Small intestine (tissue), 7 donors: ENCODE data around the gene PTX3. TPM values are rescaled to one million over a fixed set of nuclear protein-coding genes. Genes with fewer than 3 reads are reported as not detected.

Experiments
- DNase-seq, 2 donors: peaks; one replicate each; pipeline versions ENCODE4 v3.0.0 to v3.0.0-alpha.2; 2013
- FAIRE-seq: peaks from 2 replicates; lab custom pipeline; 2012; peaks lifted over from hg19 to GRCh38; lab: Jason Lieb, UNC
- H3K27ac ChIP-seq, 3 donors: one replicate each; pipeline ENCODE4 v1.5.1; 2013; ENCODE audit warnings: low read length in 2 of 3, mild to moderate bottlenecking in 2 of 3, control low read depth in 1 of 3, inconsistent platforms in 1 of 3, low read depth in 1 of 3, moderate library complexity in 1 of 3
- H3K27me3 ChIP-seq, 3 donors: one replicate each; pipeline ENCODE4 v1.6.1; 2013; ENCODE audit warnings: low read length in 3 of 3, inconsistent platforms in 1 of 3; ENCODE audit not compliant: control insufficient read depth in 3 of 3, insufficient read depth in 3 of 3
- H3K36me3 ChIP-seq, 3 donors: one replicate each; pipeline ENCODE4 v1.6.1; 2013; ENCODE audit warnings: low read length in 3 of 3, inconsistent platforms in 1 of 3, low read depth in 1 of 3, mild to moderate bottlenecking in 1 of 3, moderate library complexity in 1 of 3; ENCODE audit not compliant: control insufficient read depth in 3 of 3, insufficient read depth in 2 of 3
- H3K4me1 ChIP-seq, 3 donors: one replicate each; pipeline ENCODE4 v1.6.1; 2013; ENCODE audit warnings: low read length in 2 of 3, inconsistent platforms in 1 of 3, low read depth in 1 of 3, mild to moderate bottlenecking in 1 of 3, moderate library complexity in 1 of 3; ENCODE audit not compliant: control insufficient read depth in 3 of 3, insufficient read depth in 2 of 3
- H3K4me3 ChIP-seq, 3 donors: one replicate each; pipeline ENCODE4 v1.5.1; 2013; ENCODE audit warnings: low read length in 3 of 3, control low read depth in 1 of 3, inconsistent platforms in 1 of 3, low read depth in 1 of 3, mild to moderate bottlenecking in 1 of 3, moderate library complexity in 1 of 3
- H3K9me3 ChIP-seq, 2 donors: one replicate each; pipeline ENCODE4 v1.6.1; 2013; ENCODE audit warnings: low read depth in 1 of 2, low read length in 1 of 2; ENCODE audit not compliant: control insufficient read depth in 2 of 2, insufficient read depth in 1 of 2
- WGBS, 3 donors: extraction: QIAGEN DNeasy Blood & Tissue Kit; methylation state at CpG; one replicate each; pipeline ENCODE4 v1.1.7; 2013; 5-methylcytosine and 5-hydroxymethylcytosine counted together
- polyA plus RNA-seq, 4 donors: library from polyadenylated mRNA; stranded (reverse) in 3 of 4; unstranded in 1 of 4; fragments of 200-250 nt in 3 of 4; fragments of 120-200 nt in 1 of 4; gene quantifications; one replicate each; pipeline versions ENCODE4 v1.2.1 to v1.2.3, GENCODE V29; 2013
- donor health status: healthy with polysubstance abuse.
- donor health status: control.
- donor health status: control.
- donor health status: Bipolar disorder and iron deficiency.
- donor health status: healthy.

Gene PTX3
- polyA plus RNA-seq, 4 donors = 1.1 to 11.8 (median 2.7) TPM

DNA sequence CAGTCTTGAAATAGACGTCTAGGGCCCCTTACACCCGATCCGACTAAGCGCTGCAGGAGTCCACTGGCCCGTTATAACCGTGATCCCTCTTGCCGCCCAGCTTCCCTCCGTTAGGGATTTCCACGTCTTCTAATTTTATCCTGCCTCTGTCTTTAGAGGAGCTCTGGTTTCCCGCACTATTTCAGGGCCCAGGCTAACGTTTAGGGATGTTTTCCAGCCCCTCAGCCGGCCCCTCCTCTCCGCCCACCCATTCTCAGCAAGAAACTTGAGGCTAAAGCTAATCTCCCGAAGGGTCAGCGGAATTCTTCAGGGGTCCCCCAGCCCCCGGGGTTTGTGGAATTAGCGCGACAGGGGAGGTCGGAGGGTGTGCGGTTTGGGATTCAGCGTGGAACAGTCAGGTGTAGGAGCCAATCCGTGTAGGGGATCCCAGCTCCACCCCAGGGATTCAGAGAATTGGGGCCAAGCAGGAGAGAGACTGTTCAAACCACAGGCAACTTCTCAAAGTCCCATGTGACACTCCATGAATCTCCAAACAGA is 1.6 kb downstream of the PTX3 start:
- FAIRE-seq (no peak), DNase-seq (peak in 1 of 2 donors; percentile 2)
- peaks cover 0 to 28% (median 8%) of the 10 kb centered on the region in 3 donors for H3K27me3 ChIP-seq
- peaks cover 0 to 8% (median 0%) of the 10 kb centered on the region in 3 donors for H3K4me1 ChIP-seq
- H3K9me3 ChIP-seq = no peaks in the 10 kb centered on the region
- peak overlapping the region in 1 of 3 donors; percentile 42 for H3K27ac ChIP-seq
- no peaks in the 10 kb centered on the region for H3K36me3 ChIP-seq
- WGBS, 3 donors = 5 to 12% (median 7%) methylated on average over 22 of the region's 22 CpGs
- peak overlapping the region in 1 of 3 donors; percentile 58 for H3K4me3 ChIP-seq

GRCh38 chr3:157441102-157441624 is 4.5 kb downstream of the PTX3 start:
- 56 to 69% (median 62%) methylated on average over 2 of the region's 2 CpGs for WGBS, 3 donors
- DNase-seq = no peak
- H3K27me3 ChIP-seq = peaks cover 0 to 24% (median 8%) of the 10 kb centered on the region in 3 donors
- peaks cover 0 to 8% (median 0%) of the 10 kb centered on the region in 3 donors for H3K4me1 ChIP-seq
- H3K27ac ChIP-seq = no peak overlapping the region
- no peak for FAIRE-seq
- no peak overlapping the region for H3K4me3 ChIP-seq
- no peaks in the 10 kb centered on the region for H3K36me3 ChIP-seq
- no peaks in the 10 kb centered on the region for H3K9me3 ChIP-seq

DNA sequence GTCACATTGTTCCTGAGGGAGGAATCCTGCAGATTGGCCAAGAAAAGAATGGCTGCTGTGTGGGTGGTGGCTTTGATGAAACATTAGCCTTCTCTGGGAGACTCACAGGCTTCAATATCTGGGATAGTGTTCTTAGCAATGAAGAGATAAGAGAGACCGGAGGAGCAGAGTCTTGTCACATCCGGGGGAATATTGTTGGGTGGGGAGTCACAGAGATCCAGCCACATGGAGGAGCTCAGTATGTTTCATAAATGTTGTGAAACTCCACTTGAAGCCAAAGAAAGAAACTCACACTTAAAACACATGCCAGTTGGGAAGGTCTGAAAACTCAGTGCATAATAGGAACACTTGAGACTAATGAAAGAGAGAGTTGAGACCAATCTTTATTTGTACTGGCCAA is 6.1 kb downstream of the PTX3 start:
- Histone ChIP-seq H3K4me1 (peaks cover 0 to 8% (median 0%) of the 10 kb centered on the region in 3 donors), H3K9me3 (no peaks in the 10 kb centered on the region), H3K27ac (no peak overlapping the region), H3K4me3 (no peak overlapping the region), H3K27me3 (peaks cover 0 to 15% (median 4%) of the 10 kb centered on the region in 3 donors), H3K36me3 (no peaks in the 10 kb centered on the region)
- FAIRE-seq (no peak), DNase-seq (no peak)
- 31 to 56% (median 50%) methylated on average over 2 of the region's 2 CpGs for WGBS, 3 donors

DNA sequence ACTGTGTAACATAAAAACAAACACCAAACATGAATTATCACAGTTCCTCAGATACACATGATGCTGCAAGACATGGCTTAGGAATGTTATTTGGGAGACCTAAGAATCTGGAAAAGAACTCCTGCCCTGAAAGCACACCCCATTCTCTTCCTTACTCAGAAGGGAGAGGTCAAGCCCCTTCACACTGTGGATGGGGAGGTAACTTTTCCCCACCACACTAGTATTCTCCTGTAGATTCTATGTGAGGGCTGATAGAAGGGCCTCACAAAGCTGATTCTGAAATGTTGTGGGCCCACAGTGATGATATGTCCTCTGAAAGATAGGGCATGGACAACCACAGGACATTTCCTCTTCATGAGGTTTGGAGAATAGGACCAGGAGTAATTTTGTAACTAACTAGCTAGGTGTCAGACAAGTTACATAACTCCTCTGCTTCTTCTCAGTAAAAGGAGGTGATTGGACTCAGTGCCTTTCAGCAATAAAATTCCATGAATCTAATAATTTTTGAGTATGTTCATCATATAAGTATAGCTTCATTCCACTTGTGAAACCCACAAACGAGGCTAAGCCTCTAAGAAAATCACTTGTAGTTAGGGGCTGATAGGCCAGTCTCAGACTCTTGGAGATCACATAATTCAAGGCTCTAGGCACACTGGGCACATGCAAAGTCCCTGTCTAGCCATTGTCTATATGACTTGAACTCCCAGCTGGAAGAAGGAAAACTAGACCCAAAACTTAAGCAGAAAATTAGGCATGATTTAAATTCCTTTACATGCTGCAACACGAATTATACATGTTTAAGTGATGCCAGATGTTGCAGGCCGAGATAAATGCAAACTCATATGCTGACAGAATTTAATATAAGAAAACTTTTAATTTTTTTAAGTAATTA is 7.5 kb downstream of the PTX3 start:
- 61 to 71% (median 62%) methylated on average over 3 of the region's 3 CpGs for WGBS, 3 donors
- no peak for DNase-seq

GRCh38 chr3:157444797-157445184 is 8.1 kb downstream of the PTX3 start:
- 76 to 91% (median 84%) methylated on average over 1 of the region's 1 CpG for WGBS, 3 donors
- H3K4me1 ChIP-seq = no peaks in the 10 kb centered on the region
- FAIRE-seq = no peak

More for the DNA sequence above, 7.5 kb downstream of the PTX3 start:
- Histone ChIP-seq H3K27me3 (peaks cover 0 to 6% (median 0%) of the 10 kb centered on the region in 3 donors), H3K4me1 (no peaks in the 10 kb centered on the region), H3K36me3 (no peaks in the 10 kb centered on the region), H3K27ac (no peak overlapping the region), H3K9me3 (no peaks in the 10 kb centered on the region), H3K4me3 (no peak overlapping the region)
- FAIRE-seq = no peak

GRCh38 chr3:157445857-157446256 is 9.2 kb downstream of the PTX3 start:
- no peaks in the 10 kb centered on the region for H3K36me3 ChIP-seq
- no peak for DNase-seq
- H3K9me3 ChIP-seq = no peaks in the 10 kb centered on the region
- H3K27ac ChIP-seq = no peak overlapping the region
- H3K4me1 ChIP-seq = no peaks in the 10 kb centered on the region
- FAIRE-seq = no peak
- 91 to 94% (median 94%) methylated on average over 1 of the region's 1 CpG for WGBS, 3 donors
- H3K4me3 ChIP-seq = no peak overlapping the region
- peaks cover 0 to 4% (median 0%) of the 10 kb centered on the region in 3 donors for H3K27me3 ChIP-seq

More at GRCh38 chr3:157444797-157445184, 8.1 kb downstream of the PTX3 start:
- Histone ChIP-seq H3K36me3 (no peaks in the 10 kb centered on the region), H3K4me3 (no peak overlapping the region), H3K9me3 (no peaks in the 10 kb centered on the region), H3K27ac (no peak overlapping the region), H3K27me3 (peaks cover 0 to 6% (median 0%) of the 10 kb centered on the region in 3 donors)
- DNase-seq = no peak

DNA sequence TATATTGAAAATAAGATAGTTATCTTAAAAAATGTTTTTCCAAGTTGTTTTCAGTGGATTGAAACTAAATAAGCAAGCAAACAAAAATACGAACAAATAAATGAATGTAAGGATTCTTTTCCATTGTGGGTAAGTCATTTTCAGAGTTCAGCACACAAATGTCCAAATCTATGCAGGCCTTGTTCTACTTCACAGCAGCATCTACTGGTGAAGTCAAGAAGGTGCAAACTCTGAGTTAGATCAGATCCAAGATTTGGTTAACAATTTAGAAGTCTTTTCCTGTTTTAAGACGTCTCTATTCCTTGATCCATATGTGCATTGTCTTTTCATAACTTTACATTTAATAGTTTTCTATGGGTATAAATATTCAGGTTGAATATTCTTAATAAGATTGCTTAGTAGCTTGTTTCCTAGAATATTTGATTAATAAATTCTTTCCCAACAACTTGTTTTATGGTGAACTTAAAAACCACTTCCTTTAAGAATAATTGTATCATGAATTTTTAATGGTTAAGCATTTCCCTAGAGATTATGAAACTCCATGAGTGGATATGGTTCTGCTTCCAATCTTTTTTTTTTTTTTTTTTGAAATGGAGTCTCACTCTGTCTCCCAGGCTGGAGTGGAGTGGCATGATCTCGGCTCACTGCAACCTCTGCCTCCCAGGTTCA is 10.5 kb downstream of the PTX3 start:
- no peaks in the 10 kb centered on the region for H3K9me3 ChIP-seq
- H3K4me1 ChIP-seq = no peaks in the 10 kb centered on the region
- FAIRE-seq (no peak), DNase-seq (no peak)
- H3K4me3 ChIP-seq = no peak overlapping the region
- WGBS, 3 donors = 59 to 66% (median 64%) methylated on average over 3 of the region's 3 CpGs
- H3K36me3 ChIP-seq = no peaks in the 10 kb centered on the region
- no peak overlapping the region for H3K27ac ChIP-seq
- H3K27me3 ChIP-seq = peaks cover 0 to 4% (median 0%) of the 10 kb centered on the region in 3 donors

- FAIRE-seq (no peak), DNase-seq (no peak)
- Histone ChIP-seq H3K9me3 (no peaks in the 10 kb centered on the region), H3K27ac (no peak overlapping the region), H3K27me3 (no peaks in the 10 kb centered on the region), H3K4me3 (no peak overlapping the region), H3K36me3 (no peaks in the 10 kb centered on the region), H3K4me1 (no peaks in the 10 kb centered on the region)
- 55 to 62% (median 57%) methylated on average over 3 of the region's 3 CpGs for WGBS, 3 donors
Observed at GRCh38 chr3:157452097-157452496, 15.4 kb downstream of the PTX3 start.
